SK-N-SH (cell line): ENCODE data around the gene NMNAT2.
"Not testable (repeated sequence)": the region's sequence is repeated elsewhere in the genome, so short reads cannot be mapped to it uniquely, and the experiment has no call there.

Source experiments
- CHD2 ChIP-seq: fragments of 150-350 bp; IDR thresholded peaks from 2 replicates; pipeline ENCODE4 v1.6.1; 2018; ENCODE audit warnings: low read length; ENCODE audit not compliant: partially characterized antibody
- CTCF ChIP-seq: fragments of 200-600 bp; sonication (generic); IDR thresholded peaks from 2 replicates; pipeline ENCODE4 v1.6.1; 2017; ENCODE audit warnings: antibody characterized with exemption, mild to moderate bottlenecking, moderate library complexity
- EP300 ChIP-seq, 2 experiments: IDR thresholded peaks; 2 replicates each; pipeline versions ENCODE4 v1.4.0 to v1.6.1; 2012; ENCODE audit warnings: borderline replicate concordance in 1 of 2, low read depth in 1 of 2, low read length in 1 of 2
- EZH2phosphoT487 ChIP-seq: fragments of 200-600 bp; sonication (generic); IDR thresholded peaks from 2 replicates; pipeline ENCODE4 v1.6.1; 2017; ENCODE audit warnings: low read depth, mixed run types, mild to moderate bottlenecking, antibody characterized with exemption, moderate library complexity, borderline replicate concordance
- FOXM1 ChIP-seq: IDR thresholded peaks from 2 replicates; pipeline ENCODE4 v1.4.0; 2012; ENCODE audit warnings: low read depth, mild to moderate bottlenecking
- JUND ChIP-seq: IDR thresholded peaks from 2 replicates; pipeline ENCODE4 v1.4.0; 2012
- MXI1 ChIP-seq: IDR thresholded peaks from 2 replicates; pipeline ENCODE4 v1.6.1; 2012; ENCODE audit warnings: mild to moderate bottlenecking, low read depth, low read length, improper control_type of control experiment
- NRF1 ChIP-seq: IDR thresholded peaks from 2 replicates; pipeline ENCODE4 v1.6.1; 2012; ENCODE audit warnings: low read depth, mild to moderate bottlenecking, low read length
- POLR2AphosphoS5 ChIP-seq: IDR thresholded peaks from 2 replicates; pipeline ENCODE4 v1.6.1; 2012; ENCODE audit warnings: low read depth, low read length
- SIN3A ChIP-seq: IDR thresholded peaks from 2 replicates; pipeline ENCODE4 v1.6.1; 2012; ENCODE audit warnings: low read depth, mild to moderate bottlenecking, low read length, moderate library complexity, borderline replicate concordance
- TAF1 ChIP-seq: IDR thresholded peaks from 2 replicates; pipeline ENCODE4 v1.6.1; 2012; ENCODE audit warnings: low read depth, mild to moderate bottlenecking, low read length, moderate library complexity, borderline replicate concordance
- TCF12 ChIP-seq: IDR thresholded peaks from 2 replicates; pipeline ENCODE4 v1.4.0; 2012
- TF ChIP-seq, protein P1 (sequence below): IDR thresholded peaks from 2 replicates; pipeline ENCODE4 v1.4.0; 2012; ENCODE audit warnings: low read depth
- TF ChIP-seq, protein P2 (sequence below): fragments of 150-350 bp; IDR thresholded peaks from 2 replicates; pipeline ENCODE4 v1.6.1; 2017; ENCODE audit warnings: antibody characterized with exemption, low read length, low read depth, borderline replicate concordance

GRCh38 chr1:183427591-183427990, 9.4 kb upstream of the NMNAT2 start:
- not testable (repeated sequence) for TF ChIP-seq CTCF; NRF1; EZH2phosphoT487; SIN3A; MXI1; POLR2AphosphoS5; EP300 (IDR thresholded peaks at IDR 0.05; ENCODE audit: borderline replicate concordance in 1 of 2, low read depth in 1 of 2, low read length in 1 of 2); JUND; FOXM1; CHD2; TCF12; TAF1
- TF ChIP-seq, protein P1, sequence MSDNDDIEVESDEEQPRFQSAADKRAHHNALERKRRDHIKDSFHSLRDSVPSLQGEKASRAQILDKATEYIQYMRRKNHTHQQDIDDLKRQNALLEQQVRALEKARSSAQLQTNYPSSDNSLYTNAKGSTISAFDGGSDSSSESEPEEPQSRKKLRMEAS: not testable (repeated sequence)
- TF ChIP-seq, protein P2, sequence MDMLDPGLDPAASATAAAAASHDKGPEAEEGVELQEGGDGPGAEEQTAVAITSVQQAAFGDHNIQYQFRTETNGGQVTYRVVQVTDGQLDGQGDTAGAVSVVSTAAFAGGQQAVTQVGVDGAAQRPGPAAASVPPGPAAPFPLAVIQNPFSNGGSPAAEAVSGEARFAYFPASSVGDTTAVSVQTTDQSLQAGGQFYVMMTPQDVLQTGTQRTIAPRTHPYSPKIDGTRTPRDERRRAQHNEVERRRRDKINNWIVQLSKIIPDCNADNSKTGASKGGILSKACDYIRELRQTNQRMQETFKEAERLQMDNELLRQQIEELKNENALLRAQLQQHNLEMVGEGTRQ: not testable (repeated sequence)
